Thoracic aorta (tissue), 2 donors: ENCODE measurements around the gene OR5C1. TPM values are rescaled to one million over a fixed set of nuclear protein-coding genes. Genes with fewer than 3 reads are reported as not detected.

Source experiments
- ATAC-seq: fragments of 150-250 bp; one replicate; pipeline ENCODE4 v1.8.0; 2017; ENCODE audit warnings: low read depth; ENCODE audit not compliant: insufficient number of reproducible peaks, low FRiP score
- DNase-seq: peaks from one replicate; pipeline ENCODE4 v3.0.0-alpha.2; 2020; ENCODE audit warnings: low spot score
- H3K27ac ChIP-seq, 2 donors: fragments of 200-600 bp; sonication (generic); 1 replicate in 1 of 2; 2 replicates in 1 of 2; pipeline ENCODE4 v1.5.1; 2016; ENCODE audit warnings: mild to moderate bottlenecking in 2 of 2, moderate library complexity in 2 of 2
- H3K27me3 ChIP-seq: fragments of 200-600 bp; sonication (generic); replicated peaks from 2 replicates; pipeline ENCODE4 v1.6.0; 2016; ENCODE audit warnings: mild to moderate bottlenecking; ENCODE audit not compliant: insufficient read depth
- H3K36me3 ChIP-seq: fragments of 200-600 bp; sonication (generic); one replicate; pipeline ENCODE4 v1.5.1; 2016
- H3K4me1 ChIP-seq, 2 donors: fragments of 200-600 bp; sonication (generic); 1 replicate in 1 of 2; 2 replicates in 1 of 2; pipeline versions ENCODE4 v1.5.1 to v1.6.0; 2016; ENCODE audit warnings: low read depth in 2 of 2, mild to moderate bottlenecking in 1 of 2; ENCODE audit not compliant: control insufficient read depth in 1 of 2
- H3K4me3 ChIP-seq: fragments of 200-600 bp; sonication (generic); 2 replicates; pipeline ENCODE4 v1.5.1; 2016; ENCODE audit warnings: mild to moderate bottlenecking
- H3K9me3 ChIP-seq: fragments of 200-600 bp; sonication (generic); 2 replicates; pipeline ENCODE4 v1.5.1; 2016
- CTCF ChIP-seq: fragments of 200-600 bp; sonication (generic); IDR thresholded peaks from one replicate; pipeline ENCODE4 v1.5.1; 2019; ENCODE audit warnings: antibody characterized with exemption
- total RNA-seq, 2 donors: library from RNA; depleted of rRNA; stranded (reverse); fragments of >200 nt; gene quantifications; one replicate each; pipeline versions ENCODE4 v1.1.0 to v1.2.3, GENCODE V29; 2016

Gene OR5C1
- total RNA-seq, 2 donors from 2014 or later = not detected

- Histone ChIP-seq H3K27me3 (no peaks in the 10 kb centered on the region), H3K4me3 (no peak overlapping the region), H3K9me3 (no peaks in the 10 kb centered on the region), H3K27ac (no peak overlapping the region), H3K36me3 (no peaks in the 10 kb centered on the region), H3K4me1 (peaks cover 0 to under 1% of the 10 kb centered on the region in 2 donors)
- DNase-seq (no peak), ATAC-seq (peak; percentile 67)
- peak; percentile 66 for TF ChIP-seq CTCF
These were observed 21.7 kb downstream of the OR5C1 start for GRCh38 chr9:122810306-122810946.

DNA sequence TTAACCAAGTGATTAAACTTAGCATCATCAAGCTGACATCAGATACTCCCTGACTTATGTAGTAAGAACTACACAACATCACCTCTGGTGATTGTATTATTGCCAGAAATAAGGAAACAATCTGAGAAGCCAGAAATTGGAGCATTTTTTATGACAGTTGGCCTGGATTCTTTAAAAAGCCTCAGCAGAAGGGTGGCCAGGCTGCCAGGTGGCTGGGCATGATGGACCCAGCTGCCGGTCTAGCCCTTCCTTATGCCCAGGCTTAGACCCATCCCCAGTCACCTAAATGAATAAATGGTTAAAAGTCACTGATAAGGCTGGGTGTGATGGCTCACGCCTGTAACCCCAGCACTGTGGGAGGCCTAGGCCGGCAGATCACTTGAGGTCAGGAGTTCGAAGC, 24.0 kb downstream of the OR5C1 start:
- no peak for TF ChIP-seq CTCF
- DNase-seq (no peak), ATAC-seq (no peak)

DNA sequence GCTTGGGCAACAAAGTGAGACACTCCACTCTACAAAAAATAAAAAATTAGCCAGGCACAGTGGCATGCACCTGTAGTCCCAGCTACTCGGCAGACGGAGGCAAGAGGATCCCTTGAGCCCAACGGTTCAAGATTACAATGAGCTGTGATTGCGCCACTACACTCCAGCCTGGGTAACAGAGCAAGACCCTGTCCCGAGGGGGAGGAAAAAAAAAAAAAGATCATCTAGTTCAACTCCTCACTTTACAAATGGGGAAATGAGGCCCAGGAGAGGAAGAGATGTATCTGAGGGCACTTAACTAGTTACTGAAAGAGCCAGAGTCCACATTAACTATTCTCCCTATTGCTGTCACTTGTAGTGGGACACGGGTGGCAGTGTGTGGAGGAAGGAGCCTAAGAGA, 25.8 kb downstream of the OR5C1 start:
- no peak for ATAC-seq
- H3K4me3 ChIP-seq = no peak overlapping the region

More for the DNA sequence above, 24.0 kb downstream of the OR5C1 start:
- Histone ChIP-seq H3K27ac (no peak overlapping the region), H3K9me3 (no peaks in the 10 kb centered on the region), H3K4me1 (peaks cover 5 to 12% of the 10 kb centered on the region in 2 donors), H3K4me3 (no peak overlapping the region), H3K27me3 (no peaks in the 10 kb centered on the region), H3K36me3 (peaks cover 2% of the 10 kb centered on the region)

DNA sequence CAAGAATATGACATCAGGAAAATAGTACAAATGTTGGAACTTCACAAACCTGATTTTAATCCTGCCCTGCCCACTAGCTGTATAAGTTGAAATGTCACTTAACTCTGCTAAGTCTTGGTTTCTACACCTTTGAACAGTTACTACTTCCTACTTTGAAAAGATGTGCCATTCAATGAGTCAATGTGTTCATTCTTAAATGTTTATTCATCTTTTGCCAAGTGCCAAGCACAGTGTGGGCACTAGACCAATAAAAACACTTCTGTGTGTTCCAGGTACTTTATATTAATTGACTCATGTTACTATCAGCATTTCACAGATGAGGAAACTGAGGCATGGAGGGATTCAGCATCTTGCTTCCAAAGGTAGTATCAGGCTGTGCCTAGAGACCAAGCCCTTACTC, 26.8 kb downstream of the OR5C1 start:
- no peaks in the 10 kb centered on the region for H3K27me3 ChIP-seq
- H3K27ac ChIP-seq = no peak overlapping the region
- H3K36me3 ChIP-seq = peaks cover 5% of the 10 kb centered on the region
- H3K4me3 ChIP-seq = no peak overlapping the region
- no peak for ATAC-seq
- no peak for TF ChIP-seq CTCF
- no peaks in the 10 kb centered on the region for H3K9me3 ChIP-seq
- no peak for DNase-seq
- H3K4me1 ChIP-seq = peaks cover 5 to 12% of the 10 kb centered on the region in 2 donors

More for the DNA sequence above, 25.8 kb downstream of the OR5C1 start:
- H3K4me1 ChIP-seq = peaks cover 5 to 12% of the 10 kb centered on the region in 2 donors
- H3K36me3 ChIP-seq = peaks cover 5% of the 10 kb centered on the region
- DNase-seq = no peak
- no peak overlapping the region for H3K27ac ChIP-seq
- TF ChIP-seq CTCF = no peak
- H3K9me3 ChIP-seq = no peaks in the 10 kb centered on the region
- no peaks in the 10 kb centered on the region for H3K27me3 ChIP-seq

- no peak overlapping the region for H3K4me3 ChIP-seq
- peaks cover 5% of the 10 kb centered on the region for H3K36me3 ChIP-seq
- H3K27me3 ChIP-seq = no peaks in the 10 kb centered on the region
- DNase-seq (no peak), ATAC-seq (no peak)
- TF ChIP-seq CTCF = no peak
- H3K4me1 ChIP-seq = peaks cover 9 to 12% of the 10 kb centered on the region in 2 donors
- no peaks in the 10 kb centered on the region for H3K9me3 ChIP-seq
- no peak overlapping the region for H3K27ac ChIP-seq
These were observed 27.6 kb downstream of the OR5C1 start for GRCh38 chr9:122816163-122816867.
